HG03060 (cell line): ENCODE measurements around the gene CD82.

Source experiments
- ATAC-seq: cut with Tn5 transposase; IDR thresholded peaks from one replicate; pipeline ENCODE4 v1.9.1; 2021; ENCODE audit warnings: low read depth, moderate number of reproducible peaks; ENCODE audit not compliant: unreplicated experiment

The CD82 gene

DNA sequence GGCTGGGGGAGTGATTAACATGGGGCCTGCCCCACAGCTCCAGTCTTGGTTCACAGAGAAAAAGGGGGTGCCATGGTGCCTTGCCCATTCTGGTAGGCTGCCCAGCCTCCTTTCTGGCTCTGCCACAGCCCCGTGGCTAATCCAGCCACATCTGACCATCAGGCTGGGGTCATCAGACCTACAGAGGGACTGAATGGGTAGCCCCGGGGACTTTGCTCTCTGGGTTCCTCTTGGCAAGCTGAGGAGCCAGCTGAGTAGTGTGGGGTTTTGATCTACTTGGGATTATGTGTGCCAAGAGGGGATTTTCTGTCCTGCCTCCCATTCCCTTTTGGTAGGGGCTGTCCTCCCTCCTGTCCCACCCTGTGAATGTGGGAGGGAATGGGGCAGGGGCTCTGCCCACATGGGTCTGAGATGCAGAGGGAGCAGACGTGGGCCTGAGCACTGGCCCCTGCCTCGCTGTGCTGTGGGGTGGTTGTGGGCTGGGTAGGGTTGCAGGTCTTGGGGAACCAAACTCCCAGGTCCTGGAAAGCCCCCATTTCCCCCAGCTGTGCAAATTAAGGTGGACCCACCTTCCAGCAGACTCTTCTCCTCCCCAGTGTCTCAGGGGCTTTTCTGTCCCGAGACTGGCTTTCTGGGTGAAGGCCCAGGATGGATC lies 32.0 kb downstream of the CD82 start:
- no peak for ATAC-seq

DNA sequence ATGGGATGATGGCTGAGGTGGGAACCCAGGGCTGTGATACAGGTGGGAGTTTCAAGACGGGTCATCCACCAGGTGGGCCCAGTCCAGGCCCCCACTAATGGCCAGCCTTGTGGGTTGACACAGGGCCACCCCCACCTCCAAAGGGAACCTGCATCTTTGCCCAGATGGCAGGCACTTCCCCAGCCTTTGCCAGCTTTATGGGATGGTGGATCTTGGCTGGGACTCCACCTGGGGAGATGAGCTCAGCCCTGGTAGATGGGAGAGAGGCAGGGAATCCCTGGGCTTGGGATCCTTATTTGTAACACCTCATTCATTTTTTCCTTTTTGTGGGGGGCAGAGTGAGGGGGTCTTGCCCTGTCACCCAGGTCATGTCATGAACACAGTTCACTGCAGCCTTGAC lies 33.4 kb downstream of the CD82 start:
- no peak for ATAC-seq

DNA sequence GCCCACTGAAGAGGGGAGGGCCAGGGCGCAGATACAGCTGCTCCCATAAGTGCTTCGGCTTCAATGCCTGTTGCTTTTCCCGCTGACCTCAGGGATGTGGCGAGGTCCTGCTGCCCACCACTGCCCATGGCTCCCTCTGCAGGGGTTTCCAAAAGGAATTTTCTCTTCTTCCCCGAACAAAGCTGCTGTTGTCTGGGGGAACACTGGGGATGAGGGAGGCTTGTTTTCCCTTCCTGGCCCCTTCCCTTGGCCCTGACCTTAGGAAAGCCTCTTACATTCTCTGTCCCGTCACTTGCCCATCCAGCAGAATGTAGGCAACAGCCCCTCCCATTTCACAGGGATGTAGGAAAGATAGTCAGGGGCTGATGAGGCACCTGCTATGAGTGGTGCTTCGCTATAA lies 34.8 kb downstream of the CD82 start:
- no peak for ATAC-seq

DNA sequence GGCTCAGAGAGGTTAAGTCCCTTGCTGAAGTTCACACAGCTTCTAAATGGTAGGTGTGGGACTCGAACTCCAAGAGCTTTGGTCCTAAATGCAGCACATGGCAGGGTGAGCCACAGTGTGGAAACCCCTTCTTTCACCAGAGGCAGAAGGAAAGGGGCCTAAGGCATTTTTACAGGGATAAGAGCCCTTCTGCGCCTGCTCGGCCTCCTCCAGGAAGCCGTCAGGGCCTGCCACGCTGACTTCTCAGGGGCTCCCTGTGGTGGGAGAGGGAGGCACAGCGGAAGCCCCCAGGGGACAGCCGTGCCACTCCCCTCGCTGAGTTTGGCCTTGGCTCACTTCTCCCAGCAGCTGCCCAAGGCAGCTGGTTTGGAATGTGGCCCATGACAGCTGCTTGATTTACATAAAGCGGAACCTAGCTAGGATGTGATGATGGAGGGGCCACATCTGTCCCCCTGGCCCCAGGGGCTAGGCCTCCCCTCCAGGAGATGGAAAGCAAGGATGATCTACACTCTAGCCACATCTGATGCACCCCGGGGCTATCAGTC lies 35.4 kb downstream of the CD82 start:
- peak; percentile 24 for ATAC-seq

- ATAC-seq, result peak; percentile 26
Measured at GRCh38 chr11:44601471-44602370, 36.3 kb downstream of the CD82 start.

- ATAC-seq, result no peak
Measured at GRCh38 chr11:44602891-44603310, 37.4 kb downstream of the CD82 start.

DNA sequence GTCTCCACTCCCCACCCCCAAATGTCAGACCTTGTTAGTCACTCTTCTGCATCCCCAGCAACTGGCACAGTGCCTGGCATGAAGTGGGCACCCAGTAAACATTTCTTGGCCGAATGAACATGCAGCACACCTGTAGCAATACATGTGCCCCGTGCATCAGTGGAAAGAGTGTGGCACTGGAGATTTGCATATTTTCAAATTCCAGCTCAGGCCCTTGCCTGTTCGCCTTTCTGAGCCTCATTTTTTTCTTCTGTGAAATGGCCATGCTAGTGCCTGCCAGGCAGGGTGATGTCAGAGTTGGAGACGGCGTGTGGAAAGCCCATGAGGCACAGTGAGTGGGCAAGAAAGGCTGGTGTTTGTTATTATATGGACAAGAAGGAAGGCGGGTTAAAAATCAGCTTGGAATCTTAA lies 38.7 kb downstream of the CD82 start:
- no peak for ATAC-seq

DNA sequence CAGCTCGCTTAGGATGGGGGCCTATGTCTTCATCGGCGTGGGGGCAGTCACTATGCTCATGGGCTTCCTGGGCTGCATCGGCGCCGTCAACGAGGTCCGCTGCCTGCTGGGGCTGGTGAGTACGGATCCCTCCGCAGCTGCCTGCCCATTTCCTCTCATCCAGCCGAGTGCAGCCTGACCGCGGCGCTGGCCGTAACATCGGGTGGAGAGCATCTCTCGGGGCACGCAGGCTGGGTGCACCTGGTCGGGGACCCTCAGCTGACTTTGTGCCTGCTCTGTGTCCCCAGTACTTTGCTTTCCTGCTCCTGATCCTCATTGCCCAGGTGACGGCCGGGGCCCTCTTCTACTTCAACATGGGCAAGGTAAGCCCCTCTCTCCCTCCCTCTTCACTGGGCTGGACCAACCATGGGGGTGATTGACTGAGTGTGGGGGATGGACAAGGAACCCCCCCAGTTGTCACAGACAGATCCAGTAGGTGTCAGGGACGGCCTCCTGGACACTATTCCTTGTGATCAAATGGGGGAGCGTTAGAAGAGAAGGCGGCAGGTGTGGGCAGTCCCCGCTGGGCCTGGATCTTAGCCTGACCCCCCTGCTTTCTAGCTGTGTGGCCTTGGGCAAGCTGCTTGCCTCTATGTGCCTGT lies 39.7 kb downstream of the CD82 start:
- no peak for ATAC-seq

- no peak for ATAC-seq
Measured at GRCh38 chr11:44605965-44606364, 40.5 kb downstream of the CD82 start.

DNA sequence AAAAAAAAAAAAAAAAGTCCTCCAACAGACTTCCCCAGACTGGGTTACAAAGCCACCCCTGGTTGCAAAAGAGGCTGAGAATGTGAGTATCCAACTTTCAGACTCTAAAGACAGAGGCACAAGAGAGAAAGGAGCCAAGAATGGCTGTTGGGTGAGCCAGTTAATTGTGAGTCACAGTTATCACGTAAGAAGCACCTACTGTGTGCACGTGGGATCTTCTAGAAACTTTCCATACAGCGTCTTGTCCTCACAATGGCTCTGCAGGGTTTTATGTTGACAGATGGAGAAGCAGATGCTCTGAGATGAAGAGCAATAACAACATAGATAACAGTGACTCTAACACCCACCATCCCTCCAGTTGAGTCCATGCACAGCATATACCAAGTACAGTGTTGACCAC lies 41.0 kb downstream of the CD82 start:
- ATAC-seq, result no peak

GRCh38 chr11:44607319-44607962 lies 42.0 kb downstream of the CD82 start:
- ATAC-seq, result no peak

- no peak for ATAC-seq
Measured at GRCh38 chr11:44607987-44608386, 42.5 kb downstream of the CD82 start.

GRCh38 chr11:44608651-44608990 lies 43.2 kb downstream of the CD82 start:
- ATAC-seq, result no peak

GRCh38 chr11:44608991-44609782 lies 43.7 kb downstream of the CD82 start:
- ATAC-seq, result peak; percentile 34

DNA sequence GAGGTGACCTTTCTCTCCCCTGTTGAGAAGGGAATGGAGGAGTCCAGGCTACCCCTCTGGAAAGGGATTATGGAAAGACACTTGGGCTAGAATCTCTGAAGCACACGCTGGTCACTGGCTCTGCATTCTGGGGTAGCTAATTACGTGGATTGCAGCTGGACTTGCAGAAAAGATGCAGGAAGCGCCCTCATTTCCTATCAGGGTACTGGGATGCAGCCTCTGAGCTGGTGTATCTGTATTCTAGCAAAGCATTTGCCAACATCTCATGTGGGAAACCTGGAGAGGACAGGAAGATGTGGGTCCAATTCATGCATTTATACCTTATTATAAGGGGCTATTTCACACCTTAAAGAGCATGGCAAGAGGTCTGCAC lies 44.3 kb downstream of the CD82 start:
- ATAC-seq, result no peak

GRCh38 chr11:44610186-44610955 lies 44.9 kb downstream of the CD82 start:
- no peak for ATAC-seq

GRCh38 chr11:44611088-44611487 lies 45.6 kb downstream of the CD82 start:
- ATAC-seq, result no peak

DNA sequence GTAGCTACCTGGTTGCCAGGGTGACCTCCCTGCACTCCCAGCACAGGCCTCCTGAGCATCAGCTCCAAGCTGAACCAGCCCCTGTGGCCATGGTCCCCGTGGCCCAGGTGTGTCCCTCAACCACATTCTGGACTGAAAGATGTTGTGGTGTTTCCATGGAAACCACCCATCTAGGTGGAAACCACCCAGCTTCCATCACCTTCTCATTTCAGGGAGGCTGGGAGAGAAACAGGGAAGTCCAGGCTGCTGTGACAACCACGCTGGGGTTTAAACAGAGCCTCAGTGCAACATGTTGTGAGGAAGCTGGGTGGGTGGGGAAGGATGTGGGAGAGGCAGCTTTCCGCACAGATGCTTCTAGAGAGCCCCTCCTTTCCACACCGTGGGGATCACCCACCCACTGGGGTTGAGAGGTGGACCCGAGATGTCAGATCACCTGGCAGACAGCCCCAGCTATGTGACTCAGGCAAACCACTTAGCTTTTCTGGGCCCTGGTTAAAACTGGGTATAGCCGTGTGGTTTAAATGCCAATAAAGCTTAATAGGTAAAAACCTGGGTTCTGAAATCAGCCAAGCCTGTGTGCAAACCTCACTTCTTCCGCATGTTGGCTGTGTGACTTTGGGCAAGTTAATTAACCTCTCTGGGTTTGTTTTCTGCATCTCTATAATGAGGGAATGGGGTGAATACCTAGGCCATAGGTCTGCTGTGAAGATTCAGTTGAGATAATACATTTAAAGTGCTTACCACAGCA lies 46.4 kb downstream of the CD82 start:
- ATAC-seq, result no peak

- no peak for ATAC-seq
Measured at GRCh38 chr11:44613153-44613552, 47.7 kb downstream of the CD82 start.
